Caco-2 (cell line): ENCODE results near the gene PCDHGB7. TPM values are rescaled to one million over a fixed set of nuclear protein-coding genes. Genes with fewer than 3 reads are reported as not detected.
A peak's percentile ranks its signal among the peaks of the same experiment; 100 is the strongest.
"Not testable (repeated sequence)": the region's sequence is repeated elsewhere in the genome, so short reads cannot be mapped to it uniquely, and the experiment has no call there.

ENCODE experiments used
- Bru-seq: library from RNA; stranded (reverse); fragments of 400-500 nt; gene quantifications from one replicate; lab custom pipeline; 2021; lab: Mats Ljungman, UMichigan
- BruChase-seq, 2 experiments: library from RNA; stranded (reverse); fragments of 400-500 nt; gene quantifications; one replicate each; lab custom pipeline; 2021; lab: Mats Ljungman, UMichigan
- BruUV-seq: library from RNA; stranded (reverse); fragments of 400-500 nt; replicated peaks from 2 replicates; lab custom pipeline; 2021; lab: Mats Ljungman, UMichigan
- CTCF ChIA-PET: fragments of 300-600 bp; sonication (Branson Sonifier 250); formaldehyde crosslinking; loops from one replicate; lab custom pipeline; 2022; ENCODE audit warnings: antibody characterized with exemption; lab: Charles Lee
- POLR2A ChIA-PET: fragments of 300-600 bp; sonication (Branson Sonifier 250); formaldehyde crosslinking; loops from one replicate; lab custom pipeline; 2022; ENCODE audit warnings: antibody characterized with exemption; lab: Charles Lee
- DNase-seq, 2 experiments: peaks; one replicate each; pipeline versions ENCODE4 v3.0.0 to v3.0.0-alpha.2; 2020 to 2022
- H3K27me3 ChIP-seq: replicated peaks from 2 replicates; pipeline ENCODE4 v1.6.0; 2011; ENCODE audit warnings: low read length; ENCODE audit not compliant: control insufficient read depth, insufficient read depth
- H3K36me3 ChIP-seq: 2 replicates; pipeline ENCODE4 v1.5.1; 2011; ENCODE audit warnings: low read length; ENCODE audit not compliant: control insufficient read depth, insufficient read depth
- H3K4me1 ChIP-seq: fragments of 250-450 bp; sonication (Bioruptor Pico); 2 replicates; pipeline ENCODE4 v1.5.1; 2020; ENCODE audit warnings: mild to moderate bottlenecking
- H3K4me3 ChIP-seq: 2 replicates; pipeline ENCODE4 v1.5.1; 2011; ENCODE audit warnings: low read depth, mild to moderate bottlenecking, control low read depth, low read length
- H3K9me3 ChIP-seq: fragments of 250-450 bp; sonication (Bioruptor Pico); 2 replicates; pipeline ENCODE4 v1.5.1; 2020; ENCODE audit warnings: mild to moderate bottlenecking, moderate library complexity
- H3K27ac Mint-ChIP-seq: one replicate; pipeline ENCODE4 v1.8.0; 2022; ENCODE audit warnings: mixed read lengths; ENCODE audit not compliant: unreplicated experiment
- H3K27me3 Mint-ChIP-seq: one replicate; pipeline ENCODE4 v1.8.0; 2022; ENCODE audit warnings: mixed read lengths; ENCODE audit not compliant: insufficient read depth, unreplicated experiment
- H3K36me3 Mint-ChIP-seq: one replicate; pipeline ENCODE4 v1.8.0; 2022; ENCODE audit warnings: mild to moderate bottlenecking, mixed read lengths; ENCODE audit not compliant: insufficient read depth, unreplicated experiment
- H3K4me1 Mint-ChIP-seq: one replicate; pipeline ENCODE4 v1.8.0; 2022; ENCODE audit warnings: low read depth, mixed read lengths; ENCODE audit not compliant: unreplicated experiment
- H3K4me3 Mint-ChIP-seq: one replicate; pipeline ENCODE4 v1.8.0; 2022; ENCODE audit warnings: mild to moderate bottlenecking, moderate library complexity, mixed read lengths; ENCODE audit not compliant: unreplicated experiment
- H3K9me3 Mint-ChIP-seq: one replicate; pipeline ENCODE4 v1.8.0; 2022; ENCODE audit warnings: mixed read lengths; ENCODE audit not compliant: unreplicated experiment
- CTCF ChIP-seq, 2 experiments: fragments of 200-600 bp in 1 of 2; IDR thresholded peaks; 1 replicate in 1 of 2; 2 replicates in 1 of 2; pipeline versions ENCODE4 v1.5.1 to v1.8.0; 2011 to 2022; ENCODE audit warnings: antibody characterized with exemption in 1 of 2, control low read depth in 1 of 2, inconsistent platforms in 1 of 2, low read depth in 1 of 2, low read length in 1 of 2, mild to moderate bottlenecking in 1 of 2, moderate library complexity in 1 of 2; ENCODE audit not compliant: insufficient read depth in 1 of 2, severe bottlenecking in 1 of 2, unreplicated experiment in 1 of 2
- intact Hi-C: fragments of 100-400 bp; cut with micrococcal nuclease; formaldehyde crosslinking; loops from one replicate; pipeline ENCODE4 v1.10.0; 2022; ENCODE audit not compliant: unreplicated experiment
- long read RNA-seq: library from polyadenylated mRNA; stranded (forward); transcript quantifications from one replicate; pipeline ENCODE4 v2.0.0, GENCODE V29; 2022
- total RNA-seq: library from RNA; stranded (reverse); gene quantifications from 2 replicates; pipeline ENCODE4 v1.2.3, GENCODE V29; 2022

Gene PCDHGB7
- total RNA-seq, result 2.3 and 2.4 TPM in 2 replicates
- percentile 61 among the genes with signal in this experiment for Bru-seq, nascent RNA
- percentile 73 among the genes with signal in this experiment for BruChase-seq, experiment 1, labeled RNA remaining after a 2-hour chase
- BruChase-seq, experiment 2, labeled RNA remaining after a 6-hour chase, result percentile 67 among the genes with signal in this experiment
- long read RNA-seq, partial matches to known transcripts, result 0 of 1 reads
- long read RNA-seq, other reads (novel, unspliced or antisense), result 1 of 1 reads

GRCh38 chr5:141417494-141418172 is at the start of gene PCDHGB7:
Gene PCDHGB7, plus strand, starts transcription at chr5:141417677. Its CDS starts 183 bp downstream, at chr5:141417860.
- H3K4me3 ChIP-seq, H3K4me3 Mint-ChIP-seq, H3K27me3 ChIP-seq, H3K27ac Mint-ChIP-seq, CTCF ChIA-PET, intact Hi-C loops, H3K4me1 ChIP-seq, DNase-seq, H3K27me3 Mint-ChIP-seq, H3K4me1 Mint-ChIP-seq, H3K36me3 ChIP-seq, BruUV-seq, POLR2A ChIA-PET: not testable (repeated sequence)
- H3K9me3 ChIP-seq, result peaks cover 12% of the 10 kb centered on the region
- peaks cover 27% of the 10 kb centered on the region for H3K36me3 Mint-ChIP-seq
- peaks cover 30% of the 10 kb centered on the region for H3K9me3 Mint-ChIP-seq

- Histone ChIP-seq H3K4me1 (no peaks in the 10 kb centered on the region), H3K36me3 (no peaks in the 10 kb centered on the region), H3K27me3 (no peaks in the 10 kb centered on the region), H3K9me3 (no peaks in the 10 kb centered on the region; the same call in 1 of the 2 replicates), H3K4me3 (no peak within 1 kb of the TSS)
- intact Hi-C loops, result no loop called here
- no peak within 1 kb of the TSS for H3K4me3 Mint-ChIP-seq
- CTCF ChIA-PET, result interaction anchor here (0.9 to 1.8 kb wide), 7 partner anchors 27 to 194 kb away, joined by 3 to 8 read pairs (median 5); partner anchors contain the start of genes PCDHB14, PCDHGB5 and TAF7
- H3K36me3 Mint-ChIP-seq, result no peaks in the 10 kb centered on the region
- H3K27ac Mint-ChIP-seq, result no peak within 1 kb of the TSS
- TF ChIP-seq CTCF (IDR thresholded peaks at IDR 0.05; ENCODE audit: insufficient read depth in 1 of 2, low read depth in 1 of 2, low read length in 1 of 2, severe bottlenecking in 1 of 2, unreplicated experiment in 1 of 2), result no peak
- H3K9me3 Mint-ChIP-seq, result peaks cover 7% of the 10 kb centered on the region
- POLR2A ChIA-PET, result no interaction called here
- no TSS peak for BruUV-seq
- no peaks in the 10 kb centered on the region for H3K27me3 Mint-ChIP-seq
- peak in 1 of 2 experiments; percentile 19 for DNase-seq
- no peaks in the 10 kb centered on the region for H3K4me1 Mint-ChIP-seq
These were observed 47.3 kb upstream of the PCDHGB7 start, which contains the start of gene PCDHGB3 for GRCh38 chr5:141369994-141370848. Gene PCDHGB3, plus strand, starts transcription at chr5:141370242. Its CDS starts 153 bp downstream, at chr5:141370395.

GRCh38 chr5:141371572-141372475 is 45.7 kb upstream of the PCDHGB7 start:
- H3K4me1 ChIP-seq, result no peaks in the 10 kb centered on the region

More at GRCh38 chr5:141371572-141372475, 45.7 kb upstream of the PCDHGB7 start:
- Mint-ChIP-seq H3K27me3 (no peaks in the 10 kb centered on the region), H3K4me3 (no peak overlapping the region), H3K36me3 (no peaks in the 10 kb centered on the region), H3K4me1 (no peaks in the 10 kb centered on the region), H3K9me3 (no peaks in the 10 kb centered on the region), H3K27ac (no peak overlapping the region)
- intact Hi-C loops, result no loop called here
- no peaks in the 10 kb centered on the region for H3K27me3 ChIP-seq
- no peak for TF ChIP-seq CTCF (IDR thresholded peaks at IDR 0.05; ENCODE audit: insufficient read depth in 1 of 2, low read depth in 1 of 2, low read length in 1 of 2, severe bottlenecking in 1 of 2, unreplicated experiment in 1 of 2)
- ChIA-PET POLR2A (no interaction called here), CTCF (interaction anchor here (0.8 kb wide), 1 partner anchor 192 kb away, joined by 3 read pairs; no protein-coding TSS in a partner anchor)
- H3K36me3 ChIP-seq, result no peaks in the 10 kb centered on the region
- no TSS peak for BruUV-seq
- DNase-seq, result no peak
- H3K9me3 ChIP-seq, result no peaks in the 10 kb centered on the region; the same call in 1 of the 2 replicates
- no peak overlapping the region for H3K4me3 ChIP-seq
